ENCODE measurements around the gene BAIAP2.
"Not testable (repeated sequence)": the region's sequence is repeated elsewhere in the genome, so short reads cannot be mapped to it uniquely, and the experiment has no call there.

BAIAP2 gene

DNA sequence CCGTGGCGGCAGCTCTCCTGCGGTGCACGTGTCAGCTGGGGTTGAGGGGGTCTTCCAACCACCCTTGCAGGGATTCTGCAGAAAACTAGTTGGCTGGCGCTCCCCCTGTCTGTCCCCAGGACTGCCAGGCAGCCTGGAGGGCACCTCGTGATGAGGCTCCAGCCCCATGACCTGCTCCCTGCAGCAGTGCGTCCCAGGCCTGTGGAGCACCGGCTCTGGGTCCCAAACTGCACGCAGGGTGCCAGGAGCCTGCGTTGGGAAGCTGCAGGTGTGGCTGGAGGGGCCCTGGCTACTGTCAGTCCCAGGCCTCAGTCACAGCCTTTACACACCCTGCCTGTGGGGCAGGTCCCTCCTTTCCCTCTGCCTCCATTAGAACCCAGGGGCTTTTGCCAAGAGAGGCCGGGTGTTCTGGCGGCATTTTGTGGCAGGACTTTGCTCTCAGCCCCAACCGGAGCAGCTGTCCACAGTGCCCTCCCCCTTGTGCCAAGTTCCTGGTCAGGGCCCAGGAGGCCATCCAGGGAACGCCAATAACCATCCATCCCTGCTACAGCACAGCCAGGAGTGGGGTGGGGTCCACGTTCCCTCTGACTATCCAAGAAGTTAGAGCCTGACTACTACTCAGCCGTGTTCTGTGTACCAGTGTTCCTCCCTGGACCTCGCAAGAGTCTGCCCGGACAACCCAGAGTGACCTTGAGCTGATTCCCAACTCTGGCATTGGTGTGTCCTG, 34.2 kb upstream of the BAIAP2 start:
- DNase-seq (ENCODE audit: low spot score), result no peak

- DNase-seq (ENCODE audit: low spot score), result no peak
Measured at GRCh38 chr17:81002013-81002384, 33.0 kb upstream of the BAIAP2 start.

DNA sequence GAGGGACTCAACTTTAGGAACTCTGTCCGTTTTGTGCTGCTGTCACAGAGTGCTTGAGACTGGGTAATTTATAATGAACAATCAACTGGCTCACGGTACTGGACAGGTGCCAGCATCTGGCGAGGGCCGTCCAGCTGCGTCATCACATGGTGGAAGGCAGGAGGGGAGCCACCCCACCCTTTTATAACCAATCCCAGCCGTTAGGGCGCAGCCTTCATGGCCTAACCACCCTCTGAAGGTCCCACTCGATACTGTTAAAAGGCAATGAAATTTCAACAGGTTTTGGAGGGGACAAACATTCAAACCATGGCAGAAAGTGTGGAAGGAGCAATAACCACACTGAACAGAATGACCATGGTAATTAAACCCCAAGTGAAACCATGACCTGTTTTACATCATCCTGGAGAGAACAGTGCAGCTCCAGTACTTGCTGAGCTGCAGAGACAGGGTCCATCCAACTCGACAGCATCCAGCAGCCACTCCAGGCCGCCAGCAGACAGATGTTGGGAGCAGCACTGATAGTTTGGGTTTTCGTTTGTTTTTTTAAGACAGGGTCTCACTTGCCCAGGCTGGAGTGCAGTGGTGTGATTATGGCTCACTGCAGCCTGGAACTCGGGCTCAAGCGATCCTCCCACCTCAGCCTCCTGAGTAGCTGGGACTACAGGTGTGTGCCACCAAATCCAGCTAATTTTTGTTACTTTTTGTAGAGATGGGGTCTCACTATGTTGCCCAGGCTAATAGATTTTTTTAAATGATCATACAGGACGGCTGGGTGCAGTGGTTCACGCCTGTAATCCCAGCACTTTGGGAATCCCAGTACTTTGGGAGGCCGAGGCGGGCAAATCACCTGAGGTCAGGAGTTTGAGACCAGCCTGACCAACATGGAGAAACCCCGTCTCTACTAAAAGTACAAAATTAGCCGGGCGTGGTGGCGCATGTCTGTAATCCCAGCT, 32.3 kb upstream of the BAIAP2 start:
- DNase-seq (ENCODE audit: low spot score), result no peak

GRCh38 chr17:81003711-81004475, 31.1 kb upstream of the BAIAP2 start:
- DNase-seq (ENCODE audit: low spot score), result no peak

- no peak for DNase-seq (ENCODE audit: low spot score)
Measured at GRCh38 chr17:81006891-81007290, 28.1 kb upstream of the BAIAP2 start.

DNA sequence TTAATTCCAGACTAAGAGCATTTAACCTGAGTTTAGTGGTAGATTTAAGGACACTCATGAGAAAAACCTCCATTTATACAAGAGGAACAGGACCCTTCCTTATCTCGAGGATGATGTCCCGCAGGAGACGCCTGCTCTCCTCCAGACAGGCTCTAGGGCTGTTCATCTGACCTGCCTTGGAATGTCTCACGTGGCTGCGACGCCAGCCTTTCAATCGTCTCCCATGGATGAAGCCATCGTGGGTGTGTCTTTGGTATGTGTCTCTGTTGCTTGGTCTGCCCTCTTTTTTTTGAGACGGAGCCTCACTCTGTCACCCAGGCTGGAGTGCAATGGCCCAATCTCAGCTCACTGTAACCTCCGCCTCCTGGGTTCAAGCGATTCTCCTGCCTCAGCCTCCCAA, 26.8 kb upstream of the BAIAP2 start:
- no peak for DNase-seq (ENCODE audit: low spot score)

GRCh38 chr17:81009136-81009535, 25.8 kb upstream of the BAIAP2 start:
- no peak for DNase-seq (ENCODE audit: low spot score)

GRCh38 chr17:81010935-81011334, 24.0 kb upstream of the BAIAP2 start:
- DNase-seq (ENCODE audit: low spot score), result no peak

DNA sequence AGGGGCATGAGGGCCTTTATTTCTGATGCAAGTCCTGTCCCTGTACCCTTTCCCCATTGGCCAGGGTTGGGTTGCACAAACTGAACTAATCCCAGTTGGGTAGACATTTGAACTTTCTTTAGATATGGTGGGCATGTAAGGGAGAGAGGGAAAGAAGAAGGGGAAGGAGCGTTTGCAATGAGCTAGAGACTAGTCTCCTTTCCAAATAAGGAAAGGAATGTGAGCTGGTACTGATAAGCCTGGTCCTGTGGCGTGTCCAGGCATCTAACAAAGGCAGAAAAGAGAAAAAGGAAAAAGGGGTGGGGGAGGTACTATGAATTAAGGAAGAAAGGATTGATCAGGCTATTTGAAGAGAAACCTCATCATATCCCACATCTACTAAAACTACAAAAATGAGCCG, 23.0 kb upstream of the BAIAP2 start:
- no peak for DNase-seq (ENCODE audit: low spot score)

- no peak for DNase-seq (ENCODE audit: low spot score)
Measured at GRCh38 chr17:81012574-81013447, 22.1 kb upstream of the BAIAP2 start.

DNA sequence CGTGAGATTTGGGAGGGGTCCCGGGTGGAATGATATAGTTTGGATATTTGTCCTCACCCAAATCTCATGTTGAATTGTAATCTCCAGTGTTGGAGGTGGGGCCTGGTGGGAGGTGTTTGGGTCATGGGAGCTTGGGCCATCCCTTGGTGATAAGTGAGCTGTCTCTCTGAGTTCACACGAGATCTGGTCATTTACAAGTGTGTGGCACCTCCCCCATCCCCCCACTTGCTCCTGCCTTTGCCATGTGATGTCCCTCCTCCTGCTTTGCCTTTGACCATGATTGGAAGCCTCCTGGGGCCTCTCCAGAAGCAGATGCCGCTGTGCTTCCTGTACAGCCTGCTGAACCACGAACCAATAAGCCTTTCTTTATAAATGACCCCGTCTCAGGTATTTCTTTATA, 21.3 kb upstream of the BAIAP2 start:
- DNase-seq (ENCODE audit: low spot score), result no peak

- DNase-seq (ENCODE audit: low spot score), result no peak
Measured at GRCh38 chr17:81015136-81015535, 19.8 kb upstream of the BAIAP2 start.

DNA sequence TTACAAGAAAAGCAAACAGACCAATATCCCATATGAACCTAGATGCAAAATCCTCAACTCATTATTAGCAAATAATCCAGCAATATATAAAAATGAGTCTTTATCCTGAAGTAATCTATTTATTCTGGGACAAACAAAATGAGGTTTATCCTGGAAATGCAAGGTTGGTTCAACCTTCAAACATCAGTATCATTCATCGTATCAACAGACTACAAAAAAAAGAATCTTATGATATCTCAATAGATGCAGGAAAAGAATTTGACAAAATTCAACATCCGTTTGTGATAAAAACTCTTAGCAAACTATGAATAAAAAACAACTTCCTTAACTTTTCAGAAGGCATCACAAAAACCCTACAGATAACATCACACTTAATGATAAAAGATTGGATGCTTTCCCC, 18.4 kb upstream of the BAIAP2 start:
- no peak for DNase-seq (ENCODE audit: low spot score)

DNA sequence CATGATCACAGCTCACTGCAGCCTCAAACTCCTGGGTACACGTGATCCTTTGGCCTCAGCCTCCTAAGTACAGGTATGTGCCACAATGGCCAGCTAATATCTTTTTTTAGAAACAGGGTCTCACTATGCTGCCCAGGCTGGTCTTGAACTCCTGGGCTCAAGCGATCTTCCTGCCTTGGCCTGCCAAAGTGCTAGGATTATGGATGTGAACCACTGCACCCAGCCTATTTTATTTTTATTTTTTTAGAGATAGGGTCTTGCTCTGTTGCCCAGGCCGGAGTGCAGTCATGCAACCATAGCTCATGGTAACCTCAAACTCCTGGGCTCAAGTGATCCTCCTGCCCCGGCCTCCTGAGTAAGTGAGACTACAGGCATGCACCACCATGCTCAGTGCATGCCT, 17.6 kb upstream of the BAIAP2 start:
- DNase-seq (ENCODE audit: low spot score), result not testable (repeated sequence)

GRCh38 chr17:81018044-81018802, 16.7 kb upstream of the BAIAP2 start:
- no peak for DNase-seq (ENCODE audit: low spot score)

- no peak for DNase-seq (ENCODE audit: low spot score)
Measured at GRCh38 chr17:81019563-81020442, 15.1 kb upstream of the BAIAP2 start.

GRCh38 chr17:81020443-81020766, 14.5 kb upstream of the BAIAP2 start:
- DNase-seq (ENCODE audit: low spot score), result no peak

GRCh38 chr17:81020767-81021497, 14.0 kb upstream of the BAIAP2 start:
- DNase-seq (ENCODE audit: low spot score), result no peak

Data from HuH-7 (cell line).